Measurements from ENCODE around the gene AQP5. TPM values are rescaled to one million over a fixed set of nuclear protein-coding genes. Genes with fewer than 3 reads are reported as not detected.

AQP5 gene
- total RNA-seq, 1 experiment from 2014 or later = 0.31 TPM

DNA sequence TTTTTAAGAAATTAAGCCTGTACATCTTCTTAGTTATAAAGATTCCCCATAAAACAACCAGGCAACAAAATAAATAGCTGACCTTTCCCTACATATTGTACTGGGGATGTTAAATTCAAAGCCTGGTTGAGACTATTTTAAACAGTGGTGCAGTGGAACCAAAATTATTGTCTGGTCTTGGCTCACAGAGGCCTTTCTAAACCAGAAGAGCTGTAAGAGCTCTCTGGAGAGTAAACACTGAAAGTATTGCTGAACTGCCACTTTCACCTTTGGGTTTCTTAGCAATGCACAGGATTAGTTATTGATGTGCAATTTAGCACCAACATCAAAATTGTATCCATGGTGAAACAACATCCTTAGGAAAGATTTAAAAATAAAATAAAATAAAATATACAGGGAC is 43.0 kb downstream of the AQP5 start:
- DNase-seq = no peak
- Histone ChIP-seq H3K9me3 (ENCODE audit: insufficient read depth, low read depth) (no peaks in the 10 kb centered on the region), H3K27me3 (ENCODE audit: insufficient read depth, low read depth) (no peaks in the 10 kb centered on the region), H2AFZ (no peak overlapping the region), H4K20me1 (ENCODE audit: insufficient read depth) (no peaks in the 10 kb centered on the region), H3K4me1 (replicated peaks; ENCODE audit: insufficient read depth) (no peaks in the 10 kb centered on the region), H3K79me2 (ENCODE audit: low read depth) (0 out of 2 replicates have a peak, but pooled peaks cover 4% of the 10 kb centered on the region), H3K36me3 (ENCODE audit: low read depth) (peaks cover 27% of the 10 kb centered on the region), H3F3A (ENCODE audit: insufficient read depth, low read depth) (peaks cover 11% of the 10 kb centered on the region; the same call in 1 of the 2 replicates), H3K9me2 (ENCODE audit: insufficient read depth) (no peaks in the 10 kb centered on the region), H3K4me2 (no peak overlapping the region), H3K27ac (no peak overlapping the region), H3K4me3 (no peak overlapping the region)
- CTCF ChIA-PET = no interaction called here
- no peak for TF ChIP-seq EZH2 (IDR thresholded peaks at IDR 0.05; ENCODE audit: low read depth)
- no peak for TF ChIP-seq CTCF (conservative IDR thresholded peaks at IDR 0.05)
- no TSS peak for BruUV-seq (replicated peaks)
- intact Hi-C loops (cut with micrococcal nuclease; ENCODE audit: unreplicated experiment) = no loop called here
- POLR2A ChIA-PET (ENCODE audit: unreplicated experiment) = no interaction called here

DNA sequence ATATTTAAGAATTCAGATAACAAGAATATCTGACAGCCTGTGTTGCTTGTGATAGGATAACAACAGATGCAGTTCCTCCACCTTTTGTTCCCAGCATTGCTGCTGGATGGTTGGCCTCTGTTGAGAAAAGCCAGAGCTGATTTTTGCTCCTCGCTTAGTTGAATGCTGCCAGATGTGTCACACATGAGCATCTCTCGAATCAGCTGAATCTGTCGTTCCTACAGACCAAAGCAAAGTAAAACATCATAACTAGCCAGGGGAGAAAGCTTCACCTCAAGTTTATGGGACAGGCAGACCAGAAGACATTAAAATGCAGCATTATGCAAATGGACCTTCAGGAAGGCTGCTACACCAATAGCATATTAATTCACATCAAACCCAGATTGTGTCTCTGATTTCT is 43.5 kb downstream of the AQP5 start:
- H3K9me3 ChIP-seq (ENCODE audit: insufficient read depth, low read depth) = no peaks in the 10 kb centered on the region
- H3K4me2 ChIP-seq = no peak overlapping the region
- TF ChIP-seq CTCF (conservative IDR thresholded peaks at IDR 0.05) = no peak
- TF ChIP-seq EZH2 (IDR thresholded peaks at IDR 0.05; ENCODE audit: low read depth) = no peak
- no peak overlapping the region for H2AFZ ChIP-seq
- H3K4me3 ChIP-seq = no peak overlapping the region
- intact Hi-C loops (cut with micrococcal nuclease; ENCODE audit: unreplicated experiment) = no loop called here
- ChIA-PET CTCF (interaction anchor here (0.7 kb wide), 1 partner anchor 116 kb away, joined by 3 read pairs; no protein-coding TSS in a partner anchor), POLR2A (ENCODE audit: unreplicated experiment) (no interaction called here)
- H3K4me1 ChIP-seq (replicated peaks; ENCODE audit: insufficient read depth) = no peaks in the 10 kb centered on the region
- no peak for DNase-seq
- peaks cover 11% of the 10 kb centered on the region; the same call in 1 of the 2 replicates for H3F3A ChIP-seq (ENCODE audit: insufficient read depth, low read depth)
- 0 out of 2 replicates have a peak, but pooled peaks cover 4% of the 10 kb centered on the region for H3K79me2 ChIP-seq (ENCODE audit: low read depth)
- H3K36me3 ChIP-seq (ENCODE audit: low read depth) = peaks cover 27% of the 10 kb centered on the region
- H3K27me3 ChIP-seq (ENCODE audit: insufficient read depth, low read depth) = no peaks in the 10 kb centered on the region
- no peaks in the 10 kb centered on the region for H4K20me1 ChIP-seq (ENCODE audit: insufficient read depth)
- no peak overlapping the region for H3K27ac ChIP-seq
- H3K9me2 ChIP-seq (ENCODE audit: insufficient read depth) = no peaks in the 10 kb centered on the region
- no TSS peak for BruUV-seq (replicated peaks)

GRCh38 chr12:50006280-50006679 is 44.6 kb downstream of the AQP5 start:
- BruUV-seq (replicated peaks) = no TSS peak
- H3K9me2 ChIP-seq (ENCODE audit: insufficient read depth) = no peaks in the 10 kb centered on the region
- H3K27me3 ChIP-seq (ENCODE audit: insufficient read depth, low read depth) = no peaks in the 10 kb centered on the region
- no peak for DNase-seq
- H2AFZ ChIP-seq = no peak overlapping the region
- H3K4me2 ChIP-seq = no peak overlapping the region
- peaks cover 22% of the 10 kb centered on the region for H3K36me3 ChIP-seq (ENCODE audit: low read depth)
- H3K9me3 ChIP-seq (ENCODE audit: insufficient read depth, low read depth) = no peaks in the 10 kb centered on the region
- H3K4me1 ChIP-seq (replicated peaks; ENCODE audit: insufficient read depth) = no peaks in the 10 kb centered on the region
- H3F3A ChIP-seq (ENCODE audit: insufficient read depth, low read depth) = peaks cover 11% of the 10 kb centered on the region; the same call in 1 of the 2 replicates
- no peak overlapping the region for H3K4me3 ChIP-seq
- ChIA-PET CTCF (interaction anchor here (0.5 kb wide), 1 partner anchor 675 kb away, joined by 3 read pairs; no protein-coding TSS in a partner anchor), POLR2A (ENCODE audit: unreplicated experiment) (no interaction called here)
- 0 out of 2 replicates have a peak, but pooled peaks cover 4% of the 10 kb centered on the region for H3K79me2 ChIP-seq (ENCODE audit: low read depth)
- intact Hi-C loops (cut with micrococcal nuclease; ENCODE audit: unreplicated experiment) = no loop called here
- no peaks in the 10 kb centered on the region for H4K20me1 ChIP-seq (ENCODE audit: insufficient read depth)
- no peak for TF ChIP-seq CTCF (conservative IDR thresholded peaks at IDR 0.05)
- no peak for TF ChIP-seq EZH2 (IDR thresholded peaks at IDR 0.05; ENCODE audit: low read depth)
- no peak overlapping the region for H3K27ac ChIP-seq

Data from PC-9 (cell line).